Measurements from ENCODE around the gene WDR82.

Gene WDR82

GRCh38 chr3:52278510-52279069 lies at the start of gene WDR82:
Gene WDR82 (minus strand): TSS chr3:52278649. CDS start chr3:52278361, 288 bp downstream.
- H3K27ac ChIP-seq, result peak within 1 kb of the TSS; percentile 97

GRCh38 chr3:52327486-52328290 lies 49.2 kb upstream of the WDR82 start:
- no peak overlapping the region for H3K27ac ChIP-seq
- no peak for TF ChIP-seq ZFX (IDR thresholded peaks at IDR 0.05; ENCODE audit: borderline replicate concordance)
- TF ChIP-seq, protein P1, sequence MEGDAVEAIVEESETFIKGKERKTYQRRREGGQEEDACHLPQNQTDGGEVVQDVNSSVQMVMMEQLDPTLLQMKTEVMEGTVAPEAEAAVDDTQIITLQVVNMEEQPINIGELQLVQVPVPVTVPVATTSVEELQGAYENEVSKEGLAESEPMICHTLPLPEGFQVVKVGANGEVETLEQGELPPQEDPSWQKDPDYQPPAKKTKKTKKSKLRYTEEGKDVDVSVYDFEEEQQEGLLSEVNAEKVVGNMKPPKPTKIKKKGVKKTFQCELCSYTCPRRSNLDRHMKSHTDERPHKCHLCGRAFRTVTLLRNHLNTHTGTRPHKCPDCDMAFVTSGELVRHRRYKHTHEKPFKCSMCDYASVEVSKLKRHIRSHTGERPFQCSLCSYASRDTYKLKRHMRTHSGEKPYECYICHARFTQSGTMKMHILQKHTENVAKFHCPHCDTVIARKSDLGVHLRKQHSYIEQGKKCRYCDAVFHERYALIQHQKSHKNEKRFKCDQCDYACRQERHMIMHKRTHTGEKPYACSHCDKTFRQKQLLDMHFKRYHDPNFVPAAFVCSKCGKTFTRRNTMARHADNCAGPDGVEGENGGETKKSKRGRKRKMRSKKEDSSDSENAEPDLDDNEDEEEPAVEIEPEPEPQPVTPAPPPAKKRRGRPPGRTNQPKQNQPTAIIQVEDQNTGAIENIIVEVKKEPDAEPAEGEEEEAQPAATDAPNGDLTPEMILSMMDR (IDR thresholded peaks at IDR 0.05), result no peak

More at GRCh38 chr3:52278510-52279069, at the start of gene WDR82:
- TF ChIP-seq ZFX (IDR thresholded peaks at IDR 0.05; ENCODE audit: borderline replicate concordance), result no peak
- TF ChIP-seq, protein P1 (IDR thresholded peaks at IDR 0.05), result no peak

GRCh38 chr3:52326976-52327375 lies 48.5 kb upstream of the WDR82 start:
- TF ChIP-seq, protein P1 (IDR thresholded peaks at IDR 0.05), result no peak
- no peak for TF ChIP-seq ZFX (IDR thresholded peaks at IDR 0.05; ENCODE audit: borderline replicate concordance)
- H3K27ac ChIP-seq, result no peak overlapping the region

DNA sequence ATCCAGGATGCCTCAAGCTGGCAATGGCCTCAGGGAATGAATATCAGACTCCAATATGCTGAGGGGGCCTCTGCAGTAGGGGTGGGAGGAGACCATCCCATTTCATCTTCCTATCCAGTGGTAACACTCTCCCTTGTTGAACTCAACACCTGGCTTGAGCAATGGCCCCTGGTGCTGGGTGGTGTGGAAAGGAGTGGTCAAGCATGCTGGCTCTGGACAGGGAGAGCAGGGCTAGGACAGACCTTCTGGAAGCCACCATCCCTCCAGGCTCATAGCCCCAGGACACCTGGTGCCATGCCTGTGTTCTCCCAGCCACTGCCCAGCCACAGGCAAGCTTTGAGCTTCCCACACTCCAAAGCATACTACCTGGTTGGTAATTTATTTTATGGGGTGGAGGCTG lies 47.2 kb upstream of the WDR82 start:
- TF ChIP-seq, protein P1 (IDR thresholded peaks at IDR 0.05), result no peak
- no peak for TF ChIP-seq ZFX (IDR thresholded peaks at IDR 0.05; ENCODE audit: borderline replicate concordance)
- H3K27ac ChIP-seq, result no peak overlapping the region

DNA sequence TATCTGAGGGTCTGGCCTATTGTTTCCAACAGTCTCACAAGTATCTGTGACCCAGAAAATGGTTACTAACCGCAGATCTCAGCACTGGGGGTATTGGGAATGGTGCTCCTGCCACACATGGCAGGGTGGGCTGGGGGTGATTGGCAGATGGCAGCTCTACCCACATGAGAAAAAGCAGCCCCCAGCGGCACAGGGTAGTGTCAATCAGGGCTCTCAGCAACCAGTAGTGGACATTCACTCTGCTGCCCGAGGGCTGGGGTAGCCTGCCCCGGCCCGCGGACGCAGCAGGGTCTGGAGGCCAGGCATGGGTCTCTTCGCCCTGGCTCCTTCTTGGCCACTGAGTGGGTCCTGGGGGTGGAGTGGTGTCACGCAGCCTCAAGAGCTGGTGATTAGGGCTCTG lies 46.2 kb upstream of the WDR82 start:
- TF ChIP-seq, protein P1 (IDR thresholded peaks at IDR 0.05), result no peak
- no peak for TF ChIP-seq ZFX (IDR thresholded peaks at IDR 0.05; ENCODE audit: borderline replicate concordance)
- no peak overlapping the region for H3K27ac ChIP-seq

DNA sequence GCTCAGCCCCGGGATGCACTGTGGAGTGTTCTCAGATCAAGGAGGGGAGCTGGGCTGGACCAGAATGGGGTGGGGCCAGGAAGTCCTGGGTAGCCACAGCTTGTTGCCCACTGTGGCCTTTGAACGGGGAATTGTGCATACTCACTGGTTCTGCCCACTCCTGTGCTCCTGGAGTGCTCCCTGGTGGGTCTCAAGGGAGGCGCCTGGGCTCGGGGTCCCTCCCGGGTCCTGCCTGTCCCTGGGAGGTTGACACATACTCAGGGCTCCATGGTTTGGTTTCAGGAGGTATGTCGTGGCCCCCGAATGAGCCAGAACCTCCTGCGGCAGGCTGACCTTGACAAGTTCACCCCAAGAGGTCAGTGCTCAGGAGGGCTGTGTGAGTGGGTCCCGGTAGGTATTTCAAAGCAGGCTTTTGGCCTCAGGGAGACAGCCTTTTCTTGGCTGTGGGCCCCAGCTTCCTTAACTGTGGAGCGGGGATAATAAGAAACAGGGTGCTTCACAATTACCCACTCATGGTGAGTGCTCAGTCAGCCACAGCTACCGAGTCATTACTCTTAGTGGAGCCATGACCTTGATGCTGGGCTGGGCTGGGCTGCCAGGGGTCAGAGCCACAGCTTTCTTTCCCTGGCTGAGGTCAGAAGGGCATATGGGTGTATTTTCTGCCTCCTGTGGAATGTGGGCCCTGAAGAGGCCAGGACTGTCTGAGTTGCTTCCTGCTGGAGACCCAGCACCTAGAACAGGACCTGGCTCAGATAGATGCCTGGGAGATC lies 45.3 kb upstream of the WDR82 start:
- no peak overlapping the region for H3K27ac ChIP-seq
- TF ChIP-seq, protein P1 (IDR thresholded peaks at IDR 0.05), result no peak
- TF ChIP-seq ZFX (IDR thresholded peaks at IDR 0.05; ENCODE audit: borderline replicate concordance), result no peak

Data from 22Rv1 (cell line).